ENCODE measurements around the gene PKM. TPM values are rescaled to one million over a fixed set of nuclear protein-coding genes. Genes with fewer than 3 reads are reported as not detected.

Gene PKM
- total RNA-seq, 1 experiment from 2014 or later: 828 TPM

- Mint-ChIP-seq H3K9me3 (ENCODE audit: unreplicated experiment) (no peaks in the 10 kb centered on the region), H3K27ac (ENCODE audit: low read depth, unreplicated experiment) (peak overlapping the region; percentile 90), H3K27me3 (ENCODE audit: insufficient read depth, unreplicated experiment) (no peaks in the 10 kb centered on the region), H3K4me3 (ENCODE audit: unreplicated experiment) (no peak overlapping the region), H3K4me1 (ENCODE audit: insufficient read depth, unreplicated experiment) (peaks cover 26% of the 10 kb centered on the region), H3K36me3 (ENCODE audit: insufficient read depth, unreplicated experiment) (no peaks in the 10 kb centered on the region)
- no TSS peak for BruUV-seq (replicated peaks)
- no peak for DNase-seq (ENCODE audit: unreplicated experiment)
- intact Hi-C loops (cut with micrococcal nuclease): no loop called here
- ChIA-PET CTCF (no interaction called here), POLR2A (interaction anchor here (0.6 to 1.7 kb wide), 3 partner anchors 14 to 50 kb away, joined by 3 to 4 read pairs (median 4); no protein-coding TSS in a partner anchor)
- TF ChIP-seq CTCF (IDR thresholded peaks at IDR 0.05; ENCODE audit: unreplicated experiment): no peak
Observed at GRCh38 chr15:72182244-72182643, 48.7 kb downstream of the PKM start.

GRCh38 chr15:72180761-72181324 lies 50.1 kb downstream of the PKM start:
- Mint-ChIP-seq H3K27me3 (ENCODE audit: insufficient read depth, unreplicated experiment) (no peaks in the 10 kb centered on the region), H3K27ac (ENCODE audit: low read depth, unreplicated experiment) (peak overlapping the region; percentile 35), H3K36me3 (ENCODE audit: insufficient read depth, unreplicated experiment) (no peaks in the 10 kb centered on the region), H3K4me3 (ENCODE audit: unreplicated experiment) (no peak overlapping the region), H3K9me3 (ENCODE audit: unreplicated experiment) (no peaks in the 10 kb centered on the region), H3K4me1 (ENCODE audit: insufficient read depth, unreplicated experiment) (peaks cover 27% of the 10 kb centered on the region)
- ChIA-PET POLR2A (interaction anchor here (0.9 to 1.5 kb wide), 2 partner anchors 13 to 49 kb away, joined by 4 read pairs; no protein-coding TSS in a partner anchor), CTCF (interaction anchor here (1.2 kb wide), 1 partner anchor 24 kb away, joined by 5 read pairs; no protein-coding TSS in a partner anchor)
- intact Hi-C loops (cut with micrococcal nuclease): no loop called here
- no peak for DNase-seq (ENCODE audit: unreplicated experiment)
- no TSS peak for BruUV-seq (replicated peaks)
- no peak for TF ChIP-seq CTCF (IDR thresholded peaks at IDR 0.05; ENCODE audit: unreplicated experiment)

- Mint-ChIP-seq H3K9me3 (ENCODE audit: unreplicated experiment) (no peaks in the 10 kb centered on the region), H3K36me3 (ENCODE audit: insufficient read depth, unreplicated experiment) (no peaks in the 10 kb centered on the region), H3K27ac (ENCODE audit: low read depth, unreplicated experiment) (no peak overlapping the region), H3K4me3 (ENCODE audit: unreplicated experiment) (no peak overlapping the region), H3K4me1 (ENCODE audit: insufficient read depth, unreplicated experiment) (peaks cover 35% of the 10 kb centered on the region), H3K27me3 (ENCODE audit: insufficient read depth, unreplicated experiment) (no peaks in the 10 kb centered on the region)
- ChIA-PET POLR2A (interaction anchor here (0.7 kb wide), 2 partner anchors 24 to 42 kb away, joined by 3 read pairs; no protein-coding TSS in a partner anchor), CTCF (interaction anchor here (0.7 to 1.2 kb wide), 2 partner anchors 15 to 23 kb away, joined by 3 to 5 read pairs; no protein-coding TSS in a partner anchor)
- DNase-seq (ENCODE audit: unreplicated experiment): no peak
- no TSS peak for BruUV-seq (replicated peaks)
- intact Hi-C loops (cut with micrococcal nuclease): no loop called here
- TF ChIP-seq CTCF (IDR thresholded peaks at IDR 0.05; ENCODE audit: unreplicated experiment): no peak
Observed at GRCh38 chr15:72179950-72180581, 50.9 kb downstream of the PKM start.

GRCh38 chr15:72178976-72179585 lies 51.9 kb downstream of the PKM start:
- H3K27me3 Mint-ChIP-seq (ENCODE audit: insufficient read depth, unreplicated experiment): no peaks in the 10 kb centered on the region
- CTCF ChIA-PET: no interaction called here
- POLR2A ChIA-PET: no interaction called here
- no peaks in the 10 kb centered on the region for H3K36me3 Mint-ChIP-seq (ENCODE audit: insufficient read depth, unreplicated experiment)
- intact Hi-C loops (cut with micrococcal nuclease): no loop called here
- H3K27ac Mint-ChIP-seq (ENCODE audit: low read depth, unreplicated experiment): no peak overlapping the region
- H3K4me3 Mint-ChIP-seq (ENCODE audit: unreplicated experiment): no peak overlapping the region
- no peak for TF ChIP-seq CTCF (IDR thresholded peaks at IDR 0.05; ENCODE audit: unreplicated experiment)
- no peak for DNase-seq (ENCODE audit: unreplicated experiment)
- no peaks in the 10 kb centered on the region for H3K9me3 Mint-ChIP-seq (ENCODE audit: unreplicated experiment)
- peaks cover 37% of the 10 kb centered on the region for H3K4me1 Mint-ChIP-seq (ENCODE audit: insufficient read depth, unreplicated experiment)
- BruUV-seq (replicated peaks): no TSS peak

All from MCF 10A (cell line).